HG03432 (cell line): ENCODE measurements around the gene CFAP57.
"Not testable (repeated sequence)": the region's sequence is repeated elsewhere in the genome, so short reads cannot be mapped to it uniquely, and the experiment has no call there.

Experiments
- ATAC-seq: cut with Tn5 transposase; IDR thresholded peaks from one replicate; pipeline ENCODE4 v1.9.1; 2021; ENCODE audit warnings: mild to moderate bottlenecking, moderate library complexity; ENCODE audit not compliant: unreplicated experiment

Gene CFAP57

DNA sequence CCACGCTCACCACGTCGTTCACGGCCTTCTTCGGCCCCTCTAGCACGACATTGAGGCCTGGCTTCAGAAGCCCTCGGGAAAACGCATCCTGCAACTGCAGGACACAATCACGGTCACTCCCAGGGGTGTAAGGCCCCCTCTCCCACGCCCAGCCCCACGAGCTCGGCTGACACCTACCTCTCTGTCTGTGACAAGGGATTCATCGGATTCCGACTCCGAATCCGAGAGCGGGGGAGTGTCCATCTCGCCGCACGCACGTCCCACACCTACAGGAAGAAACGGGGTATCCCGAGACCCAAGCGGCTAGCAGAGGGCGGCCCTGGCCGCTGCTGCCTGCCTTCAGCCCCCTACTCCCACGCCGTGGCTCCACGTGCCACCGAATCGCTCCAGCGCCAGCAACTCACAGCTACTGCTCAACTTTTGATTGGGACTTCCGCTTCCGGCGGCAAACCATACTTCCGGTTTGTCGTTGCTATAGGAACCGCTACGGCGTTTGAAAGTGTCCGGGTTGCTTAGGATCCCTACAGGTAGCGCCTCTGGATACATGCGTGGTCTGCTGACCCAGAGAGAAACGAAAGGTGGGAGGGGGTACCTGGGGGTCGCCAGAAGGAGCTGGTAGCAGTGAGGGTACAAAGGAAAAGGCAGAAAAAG, at the start of gene CFAP57, which contains the start of gene EBNA1BP2:
Gene CFAP57 (plus strand): TSS at position 455 of the 651 bp plus-strand sequence. CDS start 424 bp downstream, outside the sequence.
Gene EBNA1BP2 (minus strand): TSS at position 415 of the 651 bp plus-strand sequence. CDS start 172 bp downstream, at position 243.
- ATAC-seq, result peak; percentile 91

GRCh38 chr1:43123031-43123430, 49.1 kb upstream of the CFAP57 start:
- no peak for ATAC-seq

DNA sequence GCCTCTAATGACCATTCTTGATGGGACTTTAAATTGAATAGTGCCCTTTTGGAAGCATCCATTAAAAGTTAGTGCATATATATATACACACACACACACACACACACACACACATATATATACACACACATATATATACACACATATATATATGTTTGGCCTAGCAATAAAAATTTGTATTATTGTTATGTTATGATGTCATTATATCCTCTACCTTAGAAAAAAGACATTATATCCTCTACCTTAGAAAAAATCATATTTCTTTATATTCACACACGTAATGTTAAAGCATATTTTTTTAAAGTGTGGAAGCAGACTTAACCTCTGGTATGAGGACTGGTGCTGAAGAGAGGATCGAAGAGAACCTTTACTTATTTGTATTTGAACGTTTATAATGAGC, 43.3 kb upstream of the CFAP57 start:
- ATAC-seq, result no peak

DNA sequence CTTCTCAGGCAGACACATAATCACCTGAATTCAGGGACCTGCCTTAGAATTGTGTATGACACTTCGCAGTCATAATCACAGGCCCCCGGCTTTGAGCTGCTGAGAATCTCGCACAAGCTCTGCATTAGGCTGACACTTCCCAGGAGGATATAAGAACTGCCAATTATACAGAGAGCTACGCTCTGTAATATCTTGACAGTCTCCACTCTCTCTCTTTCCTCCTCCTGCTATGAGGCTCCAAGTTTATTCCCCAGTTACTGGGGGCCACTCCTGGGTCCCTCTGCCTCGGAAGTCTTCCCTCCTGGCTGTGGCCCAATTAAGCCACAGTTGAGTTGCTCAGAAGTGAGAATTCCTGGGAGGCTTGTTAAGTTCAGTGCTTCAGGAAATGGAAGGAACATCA, 42.7 kb upstream of the CFAP57 start:
- no peak for ATAC-seq

DNA sequence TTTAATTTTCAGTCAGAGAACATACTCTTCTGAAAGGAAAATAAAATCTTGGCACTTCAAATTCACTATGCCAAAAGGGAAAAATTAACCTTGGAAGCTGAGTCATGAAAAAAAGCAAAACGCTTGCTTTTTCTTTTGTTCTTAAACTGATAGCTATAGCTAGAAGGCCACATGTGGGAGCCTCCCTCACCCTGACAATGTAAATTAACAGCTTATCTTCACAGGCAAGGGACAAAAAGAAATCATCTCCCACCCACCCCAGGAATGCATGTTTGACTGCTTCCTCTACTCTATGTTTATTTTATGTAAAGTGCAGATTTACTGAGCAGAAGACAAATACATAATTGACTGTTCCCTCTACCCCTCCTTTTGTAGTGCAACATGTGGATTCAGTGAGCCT, 38.1 kb upstream of the CFAP57 start:
- no peak for ATAC-seq

DNA sequence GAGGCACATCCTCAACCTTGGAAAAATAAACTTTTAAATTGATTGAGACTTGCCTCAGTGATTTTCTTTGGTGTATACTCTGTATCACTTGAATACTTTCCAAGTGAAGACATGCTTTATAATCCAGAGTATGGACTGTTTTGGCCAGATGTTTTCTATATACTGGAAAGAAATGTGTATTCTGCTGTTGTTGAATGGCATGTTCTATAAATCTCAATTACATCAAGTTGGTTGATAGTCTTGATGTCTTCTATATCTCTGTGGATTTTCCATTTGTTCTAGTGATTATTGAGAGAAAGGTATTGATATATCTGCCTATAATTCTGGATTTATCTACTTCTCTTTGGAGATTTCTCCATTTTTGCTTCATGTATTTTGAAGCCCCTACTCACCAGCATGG, 37.5 kb upstream of the CFAP57 start:
- no peak for ATAC-seq

GRCh38 chr1:43135857-43136781, 36.0 kb upstream of the CFAP57 start:
- ATAC-seq, result no peak

GRCh38 chr1:43137445-43138052, 34.6 kb upstream of the CFAP57 start:
- ATAC-seq, result no peak

GRCh38 chr1:43139295-43139694, 32.8 kb upstream of the CFAP57 start:
- not testable (repeated sequence) for ATAC-seq

GRCh38 chr1:43140010-43140409, 32.1 kb upstream of the CFAP57 start:
- ATAC-seq, result no peak

DNA sequence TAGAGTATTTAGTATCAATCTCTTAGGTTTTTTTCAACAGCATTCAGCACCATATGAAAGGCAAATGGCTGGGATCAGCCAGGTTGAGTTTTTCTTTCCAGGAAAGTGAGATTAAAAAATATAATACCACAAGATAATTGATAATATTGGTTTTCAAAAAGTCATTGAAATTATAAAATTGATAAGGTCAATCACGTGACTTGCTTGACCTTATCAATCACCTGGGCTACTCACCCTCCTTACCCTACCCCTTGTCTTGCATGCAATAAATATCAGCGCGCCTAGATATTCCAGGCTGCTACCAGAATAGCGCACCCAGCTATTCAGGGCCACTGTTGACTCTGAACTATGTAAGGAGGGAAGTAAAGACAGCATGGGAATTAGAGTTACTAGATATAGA, 31.5 kb upstream of the CFAP57 start:
- no peak for ATAC-seq

DNA sequence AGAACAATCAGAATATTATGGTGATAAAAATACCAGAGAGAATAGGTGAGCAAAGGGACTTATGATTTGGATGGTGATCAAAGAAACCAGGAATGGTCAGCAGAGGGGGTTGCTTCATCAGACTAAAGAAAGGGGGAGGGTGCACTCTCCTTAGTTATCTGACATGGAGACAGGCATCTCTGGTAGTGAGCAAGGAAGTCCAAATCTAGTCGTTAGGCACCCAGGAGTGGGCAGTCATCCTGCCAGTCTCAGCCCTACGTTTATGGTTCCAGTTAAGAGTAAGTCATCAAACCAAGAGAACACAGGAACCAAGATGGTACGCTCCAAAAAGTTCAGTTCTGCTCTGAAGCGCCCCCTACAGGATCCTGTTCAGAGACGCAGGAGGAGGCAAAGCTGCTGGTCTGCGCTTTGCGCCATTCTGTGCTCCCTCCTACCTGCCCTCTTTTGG, 28.7 kb upstream of the CFAP57 start:
- no peak for ATAC-seq

GRCh38 chr1:43144237-43144636, 27.9 kb upstream of the CFAP57 start:
- ATAC-seq, result no peak

DNA sequence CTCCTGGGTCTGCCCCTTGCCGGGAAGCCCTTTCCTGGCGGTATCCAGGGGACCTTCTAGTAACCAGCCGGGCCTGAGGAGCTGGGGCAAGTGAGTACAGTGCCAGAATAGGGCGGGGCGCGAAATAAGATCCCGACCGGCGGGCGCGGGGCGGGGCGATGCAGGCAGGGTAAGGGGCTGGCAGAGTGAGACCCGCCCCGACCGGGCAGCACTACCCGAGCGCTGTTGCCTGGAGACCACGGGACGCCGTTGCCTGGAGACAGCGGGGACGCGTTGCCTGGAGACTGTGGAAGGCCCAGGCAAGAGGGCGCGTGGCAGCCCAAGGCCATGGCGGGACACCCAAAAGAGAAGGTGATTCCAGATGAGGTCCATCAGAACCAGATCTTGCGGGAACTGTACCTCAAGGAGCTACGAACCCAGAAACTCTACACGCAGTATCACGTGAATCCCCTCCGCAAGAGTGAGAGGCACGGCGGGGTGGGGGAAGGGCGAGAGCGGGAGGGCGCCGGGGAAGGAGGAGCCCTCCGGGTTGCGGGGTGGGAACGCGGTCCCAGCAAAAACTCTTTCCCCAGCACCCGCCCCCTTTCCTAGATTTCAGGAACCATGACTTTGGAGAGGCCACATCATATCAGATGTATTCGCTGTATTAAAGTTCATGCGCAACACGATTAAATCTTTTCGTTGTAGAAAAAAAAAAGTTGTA, 24.4 kb upstream of the CFAP57 start:
- no peak for ATAC-seq

GRCh38 chr1:43149889-43150288, 22.2 kb upstream of the CFAP57 start:
- ATAC-seq, result no peak

- ATAC-seq, result no peak
These were observed 19.3 kb upstream of the CFAP57 start for GRCh38 chr1:43152866-43153265.

GRCh38 chr1:43153443-43153842, 18.7 kb upstream of the CFAP57 start:
- no peak for ATAC-seq

DNA sequence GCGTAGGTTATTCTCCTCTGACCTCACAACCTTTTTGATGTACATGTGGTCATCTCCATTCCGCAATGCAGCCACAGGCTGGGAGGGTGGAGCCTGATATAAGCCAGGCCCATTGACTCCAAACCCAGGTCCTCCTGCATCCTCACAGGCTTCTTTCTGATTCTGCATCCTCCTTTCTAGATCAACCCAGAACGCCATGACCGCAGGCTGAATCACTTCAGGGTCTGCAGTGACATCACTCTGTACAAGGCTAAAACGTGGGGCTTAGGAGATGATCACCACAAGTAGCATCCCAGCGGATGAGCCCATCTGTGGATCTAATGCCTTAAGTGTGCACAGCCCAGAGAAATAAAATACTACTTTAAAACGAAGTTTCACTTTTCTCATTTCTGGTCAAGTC, 16.1 kb upstream of the CFAP57 start:
- no peak for ATAC-seq

DNA sequence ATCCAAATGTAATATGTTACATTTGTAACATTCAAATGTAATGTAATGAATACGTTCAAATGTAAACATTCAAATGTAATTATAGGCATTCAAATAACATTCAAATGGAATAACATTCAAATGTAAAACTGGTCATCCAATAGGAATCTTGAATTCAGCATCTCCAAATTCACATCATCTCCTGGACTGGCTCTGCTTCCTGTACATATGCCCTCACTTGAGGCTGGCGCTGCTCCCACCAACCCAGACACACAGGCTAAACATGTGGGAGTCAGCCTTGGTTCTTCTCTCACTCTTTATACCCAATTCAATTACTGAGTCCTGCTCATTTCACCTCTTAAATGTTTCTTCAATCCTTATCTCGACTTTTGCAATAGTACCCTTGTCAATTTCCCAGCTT, 7.0 kb upstream of the CFAP57 start:
- ATAC-seq, result no peak

GRCh38 chr1:43165765-43166164, 6.4 kb upstream of the CFAP57 start:
- ATAC-seq, result no peak

DNA sequence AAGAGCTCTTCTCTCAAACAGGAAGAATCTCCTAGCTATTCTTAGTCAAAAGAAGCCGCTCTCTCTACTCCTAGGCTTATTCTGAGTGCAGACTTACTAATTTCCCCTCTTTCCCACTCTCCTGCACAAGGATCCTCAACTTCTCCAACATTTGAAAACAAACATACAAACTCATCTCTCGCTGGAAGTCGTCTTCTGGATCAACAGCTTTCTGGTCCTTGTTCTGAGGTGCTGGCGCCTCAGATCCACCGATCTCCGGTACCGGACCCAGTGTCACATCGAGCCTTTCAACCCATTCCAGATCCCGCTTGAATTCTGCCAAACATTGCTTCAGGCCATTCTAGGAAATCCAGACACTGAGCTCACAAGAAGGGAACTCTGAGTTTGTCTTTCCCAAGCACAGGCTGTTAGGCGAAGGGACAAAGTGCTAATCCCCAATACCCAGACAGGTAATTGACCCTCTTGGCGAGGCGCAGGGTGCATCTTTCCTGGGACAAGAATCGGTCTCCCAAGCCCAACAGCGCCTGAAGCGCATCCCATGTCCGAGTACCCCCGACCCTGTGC, 736 bp upstream of the CFAP57 start:
- no peak for ATAC-seq
